Hepatocyte (in vitro differentiated cells): Measurements from ENCODE around the gene TRIM69.
"Not testable (repeated sequence)": the region's sequence is repeated elsewhere in the genome, so short reads cannot be mapped to it uniquely, and the experiment has no call there.

ENCODE experiments used
- EZH2 ChIP-seq: fragments of 200-600 bp; sonication (generic); IDR thresholded peaks from 2 replicates; pipeline ENCODE4 v1.6.1; 2016; ENCODE audit warnings: antibody characterized with exemption, mild to moderate bottlenecking, borderline replicate concordance
- EZH2phosphoT487 ChIP-seq: fragments of 200-600 bp; sonication (generic); IDR thresholded peaks from one replicate; pipeline ENCODE4 v1.6.1; 2018; ENCODE audit warnings: antibody characterized with exemption, mild to moderate bottlenecking, low read depth, moderate library complexity; ENCODE audit not compliant: unreplicated experiment, severe bottlenecking
- TF ChIP-seq, protein P1 (sequence below): fragments of 200-600 bp; sonication (generic); IDR thresholded peaks from 2 replicates; pipeline ENCODE4 v1.5.1; 2016; ENCODE audit warnings: antibody characterized with exemption, mild to moderate bottlenecking; ENCODE audit not compliant: poor library complexity

DNA sequence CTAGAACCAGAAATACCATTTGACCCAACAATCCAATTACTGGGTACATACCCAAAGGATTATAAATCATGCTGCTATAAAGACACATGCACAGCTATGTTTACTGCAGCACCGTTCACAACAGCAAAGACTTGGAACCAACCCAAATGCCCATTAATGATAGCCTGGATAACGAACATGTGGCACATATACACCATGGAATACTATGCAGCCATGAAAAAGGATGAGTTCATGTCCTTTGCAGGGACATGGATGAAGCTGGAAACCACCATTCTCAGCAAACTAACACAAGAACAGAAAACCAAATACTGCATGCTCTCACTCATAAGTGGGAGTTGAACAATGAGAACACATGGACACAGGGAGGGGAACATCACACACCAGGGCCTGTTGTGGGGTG lies 47.0 kb upstream of the TRIM69 start:
- TF ChIP-seq, protein P1, sequence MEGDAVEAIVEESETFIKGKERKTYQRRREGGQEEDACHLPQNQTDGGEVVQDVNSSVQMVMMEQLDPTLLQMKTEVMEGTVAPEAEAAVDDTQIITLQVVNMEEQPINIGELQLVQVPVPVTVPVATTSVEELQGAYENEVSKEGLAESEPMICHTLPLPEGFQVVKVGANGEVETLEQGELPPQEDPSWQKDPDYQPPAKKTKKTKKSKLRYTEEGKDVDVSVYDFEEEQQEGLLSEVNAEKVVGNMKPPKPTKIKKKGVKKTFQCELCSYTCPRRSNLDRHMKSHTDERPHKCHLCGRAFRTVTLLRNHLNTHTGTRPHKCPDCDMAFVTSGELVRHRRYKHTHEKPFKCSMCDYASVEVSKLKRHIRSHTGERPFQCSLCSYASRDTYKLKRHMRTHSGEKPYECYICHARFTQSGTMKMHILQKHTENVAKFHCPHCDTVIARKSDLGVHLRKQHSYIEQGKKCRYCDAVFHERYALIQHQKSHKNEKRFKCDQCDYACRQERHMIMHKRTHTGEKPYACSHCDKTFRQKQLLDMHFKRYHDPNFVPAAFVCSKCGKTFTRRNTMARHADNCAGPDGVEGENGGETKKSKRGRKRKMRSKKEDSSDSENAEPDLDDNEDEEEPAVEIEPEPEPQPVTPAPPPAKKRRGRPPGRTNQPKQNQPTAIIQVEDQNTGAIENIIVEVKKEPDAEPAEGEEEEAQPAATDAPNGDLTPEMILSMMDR: not testable (repeated sequence)
- not testable (repeated sequence) for TF ChIP-seq EZH2, EZH2phosphoT487
